HG03135 (cell line): ENCODE results near the gene TMEM184B.

Source experiments
- ATAC-seq: cut with Tn5 transposase; IDR thresholded peaks from one replicate; pipeline ENCODE4 v1.9.1; 2021; ENCODE audit warnings: mild to moderate bottlenecking, moderate library complexity; ENCODE audit not compliant: unreplicated experiment

Gene TMEM184B

DNA sequence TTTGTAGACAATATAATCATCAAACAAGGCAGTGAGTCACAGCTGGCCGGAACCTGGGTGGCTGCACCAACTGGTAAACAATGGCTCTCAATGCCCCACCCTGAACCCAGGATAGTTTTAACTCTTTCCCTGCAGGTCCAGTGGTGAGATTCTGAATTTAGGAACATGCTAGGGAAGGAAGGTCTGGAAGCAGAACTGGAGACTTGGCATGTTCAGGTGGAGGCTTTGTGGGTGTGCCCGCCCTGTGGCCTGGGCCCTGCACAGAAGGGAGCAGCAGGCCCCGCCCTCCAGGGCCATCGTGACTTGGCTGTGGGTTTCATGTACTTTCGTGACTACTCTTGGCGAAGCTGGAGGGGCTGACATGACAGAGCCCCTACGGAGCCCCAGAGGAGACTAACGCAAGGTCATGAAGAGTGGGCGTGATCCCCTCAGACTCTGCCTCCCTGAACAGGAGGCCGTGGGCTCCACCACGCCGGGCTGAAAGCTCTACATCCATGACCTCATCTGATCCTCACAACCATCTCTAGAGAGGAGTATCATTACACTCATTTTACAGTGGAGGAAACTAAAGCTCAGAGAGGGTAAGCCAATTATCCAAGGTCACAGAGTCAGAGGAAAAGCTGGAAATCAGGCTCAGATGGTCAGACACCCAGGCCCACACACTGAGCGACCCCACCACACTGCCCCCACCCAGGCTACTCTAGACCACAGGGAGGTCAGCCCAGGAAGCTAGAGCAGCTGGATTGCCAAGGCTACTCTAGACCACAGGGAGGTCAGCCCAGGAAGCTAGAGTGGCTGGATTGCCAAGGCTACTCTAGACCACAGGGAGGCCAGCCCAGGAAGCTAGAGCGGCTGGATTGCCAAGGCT is 43.7 kb downstream of the TMEM184B start:
- no peak for ATAC-seq

- ATAC-seq, result no peak
Observed at GRCh38 chr22:38228326-38228872, 44.4 kb downstream of the TMEM184B start.

GRCh38 chr22:38226853-38227649 is 45.8 kb downstream of the TMEM184B start:
- ATAC-seq, result no peak

GRCh38 chr22:38223289-38223960 is 49.4 kb downstream of the TMEM184B start:
- ATAC-seq, result no peak

DNA sequence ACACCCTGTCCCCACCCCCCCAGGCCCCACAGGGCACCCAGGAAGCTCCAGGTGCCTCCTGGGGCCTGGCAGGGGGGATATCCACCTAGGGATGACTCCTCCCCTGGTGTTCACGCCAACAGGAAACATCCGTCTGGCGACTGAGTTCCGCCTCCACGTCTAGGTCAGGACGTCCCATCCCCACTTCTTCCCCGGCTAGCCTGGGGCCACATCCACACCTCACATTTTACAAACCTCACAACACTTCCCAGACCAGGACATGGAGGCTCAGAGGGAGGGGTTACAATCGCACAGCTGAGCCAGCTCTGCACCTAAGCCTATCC is 50.1 kb downstream of the TMEM184B start:
- ATAC-seq, result no peak

DNA sequence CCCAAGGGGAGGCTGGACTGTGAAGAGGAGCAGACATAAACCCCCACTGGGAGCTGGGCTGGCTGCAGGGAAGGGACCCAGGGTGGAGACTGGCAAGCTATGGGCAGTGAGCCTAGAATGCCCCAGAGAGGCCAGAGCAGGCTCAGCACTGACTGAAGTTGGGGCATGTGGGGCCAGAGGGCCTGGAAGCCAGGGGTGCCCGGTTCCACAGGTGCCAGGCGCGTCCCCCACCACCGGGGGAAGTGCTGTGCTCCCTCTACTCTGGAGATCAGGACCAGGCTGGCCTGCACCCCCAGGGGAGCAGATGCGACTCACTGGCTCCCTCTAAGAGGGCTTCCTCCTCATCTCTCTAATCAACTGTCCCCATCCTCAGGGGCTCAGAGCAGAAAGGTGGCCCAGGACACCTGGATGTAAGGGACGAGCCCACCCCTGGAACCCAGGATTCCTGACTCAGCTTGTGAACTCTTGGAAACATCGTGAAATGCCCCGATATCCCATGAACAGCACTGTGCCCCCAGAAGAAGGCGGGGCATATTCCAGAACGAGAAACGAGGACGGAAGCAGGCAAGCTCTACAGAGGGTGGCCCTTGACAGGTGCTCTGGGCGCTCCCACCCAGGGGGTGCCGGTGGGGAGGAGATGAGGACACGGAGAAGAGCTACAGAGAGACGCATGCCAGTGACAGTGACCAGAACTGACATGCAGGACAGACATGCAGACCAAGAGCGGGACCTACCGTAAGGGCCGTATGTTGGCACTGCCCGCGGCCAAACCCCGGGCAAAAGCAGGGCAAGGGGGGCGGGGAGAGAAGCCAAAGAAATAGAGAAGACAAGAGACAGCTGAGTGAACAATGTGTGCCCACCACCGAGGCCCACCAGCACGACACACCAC is 50.7 kb downstream of the TMEM184B start:
- no peak for ATAC-seq

DNA sequence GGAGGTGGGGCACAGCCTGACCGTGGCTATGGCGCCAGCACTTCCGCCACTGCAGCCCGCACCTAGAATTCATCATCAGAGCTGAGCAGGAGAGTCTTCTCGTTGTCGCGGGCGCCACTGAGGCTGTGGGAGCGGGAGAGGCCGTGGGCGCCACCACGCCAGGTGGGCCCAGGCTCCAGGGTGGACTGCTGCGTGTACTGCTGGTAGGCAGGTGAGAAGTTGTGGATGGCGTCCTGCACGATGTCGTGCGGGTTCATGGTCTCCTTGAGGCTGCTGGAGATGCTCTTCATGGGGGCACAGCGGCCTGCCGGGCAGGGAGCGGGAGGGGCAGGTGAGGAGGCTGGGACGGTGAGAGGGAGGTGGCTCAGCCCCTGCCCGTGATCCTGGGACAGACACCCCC is 51.4 kb downstream of the TMEM184B start:
- no peak for ATAC-seq

DNA sequence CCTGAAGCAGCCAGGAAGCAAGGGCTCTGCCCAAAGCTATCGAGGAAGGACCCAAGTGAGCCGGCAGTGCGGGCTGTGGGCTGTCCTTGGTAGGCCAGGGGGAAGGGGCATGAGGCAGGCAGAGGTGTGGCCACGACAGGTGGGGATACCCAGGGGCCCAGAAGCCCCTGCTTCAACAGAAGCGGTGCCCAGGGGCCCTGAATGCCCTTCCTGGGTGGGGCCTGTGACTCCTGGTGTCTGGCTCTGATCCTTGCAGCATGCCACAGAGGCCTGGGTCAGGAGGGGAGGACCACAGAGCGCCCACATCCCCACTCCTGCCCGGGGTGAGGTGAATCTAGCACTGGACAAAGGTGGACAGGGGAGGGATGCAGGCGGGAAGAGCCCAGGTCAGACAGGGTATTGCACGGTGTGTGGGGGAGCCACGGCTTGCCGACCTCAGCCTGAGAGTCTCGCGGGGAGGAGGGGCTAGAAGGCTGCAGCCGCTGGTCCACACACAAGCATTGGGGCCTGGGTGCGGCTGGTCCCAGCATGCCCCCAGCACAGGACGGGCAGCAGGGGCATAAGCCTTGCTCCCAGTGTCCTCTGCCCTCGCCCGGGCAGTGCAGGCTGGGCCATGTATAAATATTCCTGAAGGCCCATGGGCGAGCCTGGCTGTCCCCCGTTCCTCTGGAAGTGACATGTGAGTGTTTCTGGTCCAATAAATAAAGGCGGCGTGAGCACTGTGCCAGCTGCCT is 52.0 kb downstream of the TMEM184B start:
- ATAC-seq, result no peak

- no peak for ATAC-seq
Observed at GRCh38 chr22:38220163-38220562, 52.6 kb downstream of the TMEM184B start.

DNA sequence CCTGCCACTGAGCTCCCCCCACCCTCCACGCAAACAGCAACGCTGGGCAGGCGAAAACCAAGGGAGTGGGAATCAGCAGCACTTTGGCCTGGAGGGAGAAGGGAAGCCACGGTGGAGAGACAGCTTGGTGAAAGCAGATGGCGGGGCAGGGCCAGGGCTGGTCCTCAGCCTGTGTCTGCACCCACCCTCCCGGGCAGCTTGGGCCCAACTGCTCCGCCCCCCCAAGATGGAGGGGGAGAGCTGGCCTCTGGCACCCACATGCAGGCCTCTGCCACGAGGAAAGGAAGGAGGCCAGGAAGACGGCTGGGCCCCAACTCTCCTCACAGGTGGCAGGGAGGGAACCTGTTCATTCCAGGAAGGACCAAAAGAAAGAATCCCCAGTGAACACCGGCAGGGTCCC is 53.2 kb downstream of the TMEM184B start:
- no peak for ATAC-seq

DNA sequence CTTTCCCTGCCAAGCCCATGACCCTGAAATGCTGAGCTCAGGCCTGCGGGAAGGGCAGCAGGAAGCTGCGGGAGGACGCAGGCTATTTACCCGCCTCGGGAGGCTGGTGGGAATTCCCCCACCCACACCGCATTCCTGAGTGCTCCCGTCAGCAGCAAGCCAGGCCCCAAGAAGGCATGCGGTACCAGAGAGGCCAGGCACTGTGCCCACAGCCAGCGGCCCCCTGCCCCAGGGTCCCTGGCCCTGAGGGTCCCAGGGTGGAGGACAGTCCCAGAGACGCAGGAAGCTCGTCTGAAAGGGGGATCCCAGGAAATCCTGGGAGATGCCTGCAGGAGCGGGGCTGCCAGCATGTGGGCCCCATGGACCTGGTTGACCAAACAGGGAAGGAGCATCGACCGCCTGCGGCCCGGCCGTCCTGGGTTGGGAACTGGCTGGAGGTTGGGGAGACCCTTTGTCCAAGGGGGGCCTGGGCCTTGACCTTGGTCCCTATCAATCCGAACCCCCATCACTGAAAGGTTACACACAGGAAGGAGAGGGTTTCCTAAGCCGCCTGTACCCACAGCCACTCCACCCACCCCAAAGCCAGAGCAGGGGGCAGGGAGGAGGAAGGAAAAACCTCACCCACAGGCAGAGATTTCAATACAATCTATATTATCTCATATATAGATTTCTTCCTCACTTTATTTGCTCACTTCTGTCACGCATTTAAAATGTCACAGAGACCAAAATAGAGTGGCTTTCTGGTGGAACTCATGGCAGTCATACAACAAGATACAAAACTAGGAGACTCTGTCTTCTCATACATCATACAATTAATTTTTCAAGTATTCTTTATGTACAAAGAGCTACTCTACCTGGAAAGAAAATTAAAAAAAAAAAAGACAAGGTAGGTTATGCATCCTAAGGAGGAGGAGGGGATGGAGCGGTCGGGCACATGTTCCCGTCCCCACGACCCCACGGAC is 53.9 kb downstream of the TMEM184B start:
- ATAC-seq, result no peak

- no peak for ATAC-seq
Observed at GRCh38 chr22:38215156-38216038, 57.4 kb downstream of the TMEM184B start.

DNA sequence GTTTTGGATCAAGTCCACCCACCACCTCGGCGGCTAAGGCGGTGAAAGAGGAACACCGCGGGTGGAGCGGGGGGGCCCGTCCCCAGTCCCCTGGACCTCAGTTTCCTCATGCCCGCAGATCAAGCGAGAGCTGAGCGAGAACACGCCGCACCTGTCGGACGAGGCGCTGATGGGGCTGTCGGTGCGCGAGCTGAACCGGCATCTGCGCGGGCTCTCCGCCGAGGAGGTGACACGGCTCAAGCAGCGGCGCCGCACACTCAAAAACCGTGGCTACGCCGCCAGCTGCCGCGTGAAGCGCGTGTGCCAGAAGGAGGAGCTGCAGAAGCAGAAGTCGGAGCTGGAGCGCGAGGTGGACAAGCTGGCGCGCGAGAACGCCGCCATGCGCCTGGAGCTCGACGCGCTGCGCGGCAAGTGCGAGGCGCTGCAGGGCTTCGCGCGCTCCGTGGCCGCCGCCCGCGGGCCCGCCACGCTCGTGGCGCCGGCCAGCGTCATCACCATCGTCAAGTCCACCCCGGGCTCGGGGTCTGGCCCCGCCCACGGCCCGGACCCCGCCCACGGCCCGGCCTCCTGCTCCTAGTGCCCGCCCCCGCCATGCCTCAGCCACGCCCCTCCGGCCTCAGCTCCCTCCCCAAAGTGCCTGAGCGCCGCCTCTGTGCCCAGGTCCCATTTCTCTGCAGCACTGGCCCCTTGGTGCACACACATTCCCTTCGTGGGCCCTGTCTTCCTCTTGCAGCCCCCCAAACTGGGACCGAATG is 58.3 kb downstream of the TMEM184B start:
- ATAC-seq, result no peak

GRCh38 chr22:38213990-38214301 is 58.9 kb downstream of the TMEM184B start:
- no peak for ATAC-seq

DNA sequence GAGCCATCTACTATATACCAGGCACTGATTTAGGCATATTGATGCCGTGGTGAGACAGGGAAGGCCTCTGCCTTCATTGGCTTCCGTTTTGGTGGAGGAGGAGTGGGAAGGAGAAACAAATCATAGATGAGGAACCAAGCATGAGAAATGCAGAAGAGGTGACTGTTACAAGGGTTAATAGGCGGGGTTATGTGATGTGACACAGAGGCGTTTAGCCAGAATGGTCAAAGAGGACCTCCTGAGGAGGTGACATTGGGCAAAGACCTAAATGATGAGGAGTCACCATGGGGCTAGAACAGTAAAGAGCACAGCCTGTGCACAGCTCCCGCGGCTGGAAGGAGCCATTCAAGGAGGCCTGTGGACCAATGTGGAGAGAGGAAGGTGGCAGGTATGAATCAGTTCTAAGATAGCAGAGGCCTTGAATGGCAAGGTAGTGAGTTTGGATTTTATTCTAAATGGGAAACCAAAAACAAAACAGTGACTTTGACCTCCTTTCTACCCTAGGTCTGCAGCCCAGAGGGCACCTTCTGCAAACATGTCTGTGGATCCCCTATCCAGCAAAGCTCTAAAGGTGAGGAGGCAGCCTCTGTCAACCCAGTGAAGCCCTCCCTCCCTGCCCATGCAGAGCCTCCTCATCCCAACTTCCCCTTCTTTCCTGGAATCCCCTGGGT is 59.4 kb downstream of the TMEM184B start:
- ATAC-seq, result no peak

DNA sequence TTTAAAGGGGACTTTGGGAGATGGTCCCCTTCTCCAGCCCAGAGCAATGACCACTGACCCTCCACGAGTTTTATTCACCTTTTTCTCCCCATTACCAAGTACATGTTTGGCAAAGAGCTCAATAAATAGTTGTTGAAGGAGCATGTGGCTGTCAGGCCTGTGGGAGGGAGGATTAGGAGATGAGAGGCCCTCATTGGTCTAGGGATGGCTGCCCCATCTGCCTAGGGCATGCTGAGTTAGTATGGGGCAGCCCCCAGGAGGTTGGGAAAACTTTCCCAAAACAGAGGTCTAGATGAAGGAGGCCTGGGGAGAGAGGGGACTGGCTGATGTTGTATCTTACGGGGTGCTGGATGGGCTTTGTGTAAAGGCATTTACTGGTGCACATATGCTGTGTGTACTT is 60.4 kb downstream of the TMEM184B start:
- no peak for ATAC-seq

GRCh38 chr22:38211556-38211955 is 61.3 kb downstream of the TMEM184B start:
- ATAC-seq, result no peak
